ENCODE measurements around the gene ANXA4.
"Not testable (repeated sequence)": the region's sequence is repeated elsewhere in the genome, so short reads cannot be mapped to it uniquely, and the experiment has no call there.

DNA sequence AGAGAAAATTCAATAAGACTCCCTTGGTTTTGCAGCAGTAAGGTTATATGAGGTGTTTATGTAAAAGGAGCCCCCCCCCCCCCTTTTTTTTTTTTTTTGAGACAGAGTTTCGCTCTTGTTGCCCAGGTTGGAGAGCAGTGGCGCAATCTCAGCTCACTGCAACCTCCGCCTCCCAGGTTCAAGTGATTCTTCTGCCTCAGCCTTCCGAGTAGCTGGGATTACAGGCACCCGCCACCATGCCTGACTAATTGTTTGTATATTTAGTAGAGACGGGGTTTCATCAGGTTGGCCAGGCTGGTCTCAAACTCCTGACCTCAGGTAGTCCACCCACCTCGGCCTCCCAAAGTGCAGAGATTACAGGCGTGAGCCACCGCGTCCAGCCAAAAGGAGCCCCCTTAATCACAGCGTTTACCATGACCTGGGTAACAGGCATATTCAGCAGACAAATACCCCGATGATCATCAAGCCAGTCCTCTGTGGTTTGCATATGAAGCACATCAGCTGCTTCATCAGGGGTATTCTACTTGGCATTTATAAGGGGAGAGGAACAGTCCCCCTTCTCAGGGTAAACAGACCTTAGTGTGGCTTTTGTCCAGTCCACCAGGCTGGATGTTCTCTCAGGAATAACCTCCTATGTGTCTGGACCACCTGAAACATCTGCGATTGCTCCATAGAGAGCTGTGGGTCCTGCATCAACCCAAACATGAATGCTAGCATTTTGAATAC, 32.5 kb downstream of the ANXA4 start:
- TF ChIP-seq ZNF384 (IDR thresholded peaks at IDR 0.05); FOXA1 (IDR thresholded peaks at IDR 0.05); NFRKB (IDR thresholded peaks at IDR 0.05); ELF4 (IDR thresholded peaks at IDR 0.05); BHLHE40 (IDR thresholded peaks at IDR 0.05; ENCODE audit: borderline replicate concordance); ARNT (IDR thresholded peaks at IDR 0.05); SP1 (IDR thresholded peaks at IDR 0.05); L3MBTL2 (conservative IDR thresholded peaks at IDR 0.05); CTBP1 (IDR thresholded peaks at IDR 0.05; ENCODE audit: borderline replicate concordance): not testable (repeated sequence)

All from HEK293T (cell line).